Inferior parietal cortex (tissue), 1 donor: ENCODE data around the gene GLIS2.

Experiments
- DNase-seq: peaks from one replicate; pipeline ENCODE4 v3.0.0-alpha.2; 2016; ENCODE audit errors: extremely low spot score

The GLIS2 gene

DNA sequence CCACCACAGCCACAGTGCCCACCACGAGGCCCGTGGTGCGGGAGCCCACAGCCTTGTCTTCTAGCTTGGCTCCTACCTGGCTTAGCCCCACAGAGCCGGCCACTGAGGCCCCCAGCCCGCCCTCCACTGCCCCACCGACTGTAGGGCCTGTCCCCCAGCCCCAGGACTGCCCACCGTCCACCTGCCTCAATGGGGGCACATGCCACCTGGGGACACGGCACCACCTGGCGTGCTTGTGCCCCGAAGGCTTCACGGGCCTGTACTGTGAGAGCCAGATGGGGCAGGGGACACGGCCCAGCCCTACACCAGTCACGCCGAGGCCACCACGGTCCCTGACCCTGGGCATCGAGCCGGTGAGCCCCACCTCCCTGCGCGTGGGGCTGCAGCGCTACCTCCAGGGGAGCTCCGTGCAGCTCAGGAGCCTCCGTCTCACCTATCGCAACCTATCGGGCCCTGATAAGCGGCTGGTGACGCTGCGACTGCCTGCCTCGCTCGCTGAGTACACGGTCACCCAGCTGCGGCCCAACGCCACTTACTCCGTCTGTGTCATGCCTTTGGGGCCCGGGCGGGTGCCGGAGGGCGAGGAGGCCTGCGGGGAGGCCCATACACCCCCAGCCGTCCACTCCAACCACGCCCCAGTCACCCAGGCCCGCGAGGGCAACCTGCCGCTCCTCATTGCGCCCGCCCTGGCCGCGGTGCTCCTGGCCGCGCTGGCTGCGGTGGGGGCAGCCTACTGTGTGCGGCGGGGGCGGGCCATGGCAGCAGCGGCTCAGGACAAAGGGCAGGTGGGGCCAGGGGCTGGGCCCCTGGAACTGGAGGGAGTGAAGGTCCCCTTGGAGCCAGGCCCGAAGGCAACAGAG is 66.3 kb downstream of the GLIS2 start:
- DNase-seq: no peak

DNA sequence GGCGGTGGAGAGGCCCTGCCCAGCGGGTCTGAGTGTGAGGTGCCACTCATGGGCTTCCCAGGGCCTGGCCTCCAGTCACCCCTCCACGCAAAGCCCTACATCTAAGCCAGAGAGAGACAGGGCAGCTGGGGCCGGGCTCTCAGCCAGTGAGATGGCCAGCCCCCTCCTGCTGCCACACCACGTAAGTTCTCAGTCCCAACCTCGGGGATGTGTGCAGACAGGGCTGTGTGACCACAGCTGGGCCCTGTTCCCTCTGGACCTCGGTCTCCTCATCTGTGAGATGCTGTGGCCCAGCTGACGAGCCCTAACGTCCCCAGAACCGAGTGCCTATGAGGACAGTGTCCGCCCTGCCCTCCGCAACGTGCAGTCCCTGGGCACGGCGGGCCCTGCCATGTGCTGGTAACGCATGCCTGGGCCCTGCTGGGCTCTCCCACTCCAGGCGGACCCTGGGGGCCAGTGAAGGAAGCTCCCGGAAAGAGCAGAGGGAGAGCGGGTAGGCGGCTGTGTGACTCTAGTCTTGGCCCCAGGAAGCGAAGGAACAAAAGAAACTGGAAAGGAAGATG is 67.0 kb downstream of the GLIS2 start:
- DNase-seq: no peak

DNA sequence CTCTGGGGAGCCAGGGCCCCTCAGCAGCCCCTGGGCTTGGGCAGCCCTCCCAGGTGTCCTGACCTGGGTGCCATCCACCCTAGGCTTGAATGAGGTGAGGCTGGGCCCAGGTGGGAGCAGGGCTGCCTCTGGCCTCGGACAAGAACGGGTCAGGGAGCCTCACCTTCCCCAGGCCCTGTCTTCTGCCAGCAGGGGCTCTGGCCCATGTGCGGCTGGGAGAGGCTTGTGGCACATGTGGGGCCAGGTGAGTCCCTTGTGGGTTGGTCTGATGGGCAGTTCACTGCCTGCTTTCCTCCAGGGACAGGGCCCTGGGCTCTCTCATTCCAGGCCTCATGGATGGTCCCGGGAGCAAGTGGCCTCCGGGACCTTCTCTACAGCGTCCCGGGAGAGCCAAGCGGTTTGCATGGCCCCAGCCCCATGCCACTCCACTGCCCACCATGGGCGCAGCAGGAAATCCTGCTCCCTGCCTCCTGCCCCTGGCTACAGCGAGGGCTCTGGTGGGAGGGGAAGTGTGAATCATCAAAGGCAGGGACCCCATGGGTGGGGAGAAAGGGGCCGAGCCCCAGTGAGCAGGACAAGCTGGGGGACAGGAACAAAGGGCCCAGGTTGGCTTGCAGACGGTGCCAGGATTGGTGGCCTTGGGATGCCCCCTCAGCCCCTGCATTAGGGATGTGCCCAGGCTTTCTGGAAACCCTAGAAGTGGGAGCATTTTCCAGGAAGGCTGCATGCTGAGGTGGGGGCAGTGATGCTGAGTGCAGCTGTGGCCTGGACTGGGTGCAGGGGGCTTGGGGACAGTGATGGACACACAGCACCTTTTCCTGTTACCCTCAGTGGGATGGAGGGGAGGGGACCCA is 68.0 kb downstream of the GLIS2 start:
- DNase-seq: no peak

DNA sequence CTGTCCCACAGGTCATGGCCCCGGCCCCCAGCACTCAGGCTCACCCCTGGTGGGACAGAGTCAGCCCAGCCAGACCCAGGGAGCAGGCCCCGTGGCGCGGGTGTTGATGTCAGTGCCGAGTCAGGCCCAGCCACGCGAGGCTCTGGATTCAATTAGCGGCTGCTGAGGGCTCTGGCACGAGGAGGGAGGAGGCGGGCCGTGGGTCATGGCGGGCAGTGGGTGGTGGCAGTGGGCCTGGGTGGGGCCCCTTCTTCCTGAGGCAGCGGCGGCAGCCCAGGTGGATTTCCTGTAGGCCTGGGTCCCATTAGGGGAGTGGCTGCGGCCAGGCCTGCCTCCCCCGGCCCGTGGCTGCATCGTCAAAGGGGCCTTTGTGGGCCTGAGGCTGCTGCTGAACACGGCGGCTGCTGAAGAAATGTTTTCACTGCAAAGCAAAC is 68.7 kb downstream of the GLIS2 start:
- DNase-seq: no peak

DNA sequence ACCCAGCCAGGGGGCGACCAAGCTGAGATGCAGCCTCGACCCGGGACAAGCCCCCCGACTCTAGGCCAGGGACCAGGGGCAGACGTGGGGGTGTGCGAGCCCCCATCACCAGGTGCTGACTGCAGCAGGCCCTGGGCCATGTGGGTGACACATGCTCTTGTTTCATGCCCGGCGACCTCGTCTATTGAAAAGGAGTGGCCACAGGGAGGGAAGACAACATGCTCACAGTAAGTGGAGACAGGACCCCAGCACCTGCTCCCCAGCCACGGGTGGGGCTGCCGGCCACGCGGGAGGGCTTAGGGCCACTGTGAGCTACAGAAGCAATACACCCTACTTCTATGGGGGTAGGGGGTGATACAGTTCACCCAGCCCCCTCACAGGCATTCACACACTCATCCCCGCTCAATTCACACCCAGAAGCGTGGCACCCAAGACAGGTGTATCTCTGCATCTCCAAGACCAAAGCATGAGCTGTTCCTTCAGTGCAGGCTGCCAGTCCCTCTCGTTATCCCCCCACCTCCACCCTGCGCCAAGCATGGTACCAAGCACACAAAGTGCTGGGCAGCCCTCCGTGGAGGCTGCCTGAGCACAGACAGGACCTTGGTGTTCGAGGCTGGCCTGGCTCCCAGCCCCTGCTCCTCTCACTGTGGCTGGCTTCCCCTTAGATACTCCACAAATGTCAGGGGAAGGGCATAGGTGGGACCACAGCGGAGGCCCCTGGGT is 69.4 kb downstream of the GLIS2 start:
- DNase-seq: no peak

DNA sequence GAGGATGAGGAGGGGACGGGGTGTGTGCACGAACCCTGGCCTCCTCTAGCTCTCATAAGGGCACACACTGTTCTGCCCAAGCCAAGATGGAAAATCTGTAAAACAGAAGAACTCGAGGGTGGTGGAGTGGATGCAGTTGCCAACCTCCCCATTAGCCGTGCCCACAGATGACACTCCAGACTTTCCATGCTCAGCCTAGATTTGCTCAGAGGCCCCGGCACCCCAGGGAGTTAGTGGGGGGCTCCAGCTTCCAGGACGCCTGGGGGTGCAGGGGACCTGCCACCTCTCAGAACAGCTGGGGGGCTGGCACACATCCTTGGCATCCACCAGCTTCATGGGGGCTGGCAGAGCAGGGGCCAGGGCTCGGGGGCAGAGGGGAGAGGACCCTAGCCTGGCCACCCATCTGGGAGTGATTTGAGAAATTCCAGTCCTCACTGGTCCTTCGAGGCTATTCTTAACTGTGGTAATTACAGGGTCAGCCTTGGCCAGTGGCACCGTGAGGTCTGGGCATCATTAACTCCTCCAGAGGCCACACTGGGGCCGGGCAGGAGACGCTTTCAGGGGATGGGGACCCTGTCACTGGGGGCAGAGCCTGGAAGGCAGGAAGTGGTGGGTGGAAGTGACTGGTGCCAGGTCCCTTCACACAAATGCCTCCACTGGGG is 70.1 kb downstream of the GLIS2 start:
- no peak for DNase-seq

DNA sequence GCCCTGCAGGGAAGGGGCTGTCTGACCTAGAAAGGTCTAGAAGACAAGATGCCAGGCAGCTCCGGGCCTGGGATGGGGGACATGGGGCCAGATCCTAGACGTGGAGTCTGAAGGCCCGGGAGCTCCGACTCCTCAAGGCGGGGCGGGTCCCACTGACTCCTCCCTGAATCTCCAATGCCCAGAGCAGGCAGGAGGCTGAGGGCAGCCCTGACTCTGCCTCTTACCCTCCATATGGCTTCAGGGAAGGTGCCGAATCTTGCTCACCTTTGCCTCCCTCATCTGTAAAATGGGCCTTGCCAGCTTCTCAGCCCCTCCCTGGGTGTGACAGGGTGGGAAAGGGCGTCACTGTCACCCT is 70.6 kb downstream of the GLIS2 start:
- DNase-seq: no peak

DNA sequence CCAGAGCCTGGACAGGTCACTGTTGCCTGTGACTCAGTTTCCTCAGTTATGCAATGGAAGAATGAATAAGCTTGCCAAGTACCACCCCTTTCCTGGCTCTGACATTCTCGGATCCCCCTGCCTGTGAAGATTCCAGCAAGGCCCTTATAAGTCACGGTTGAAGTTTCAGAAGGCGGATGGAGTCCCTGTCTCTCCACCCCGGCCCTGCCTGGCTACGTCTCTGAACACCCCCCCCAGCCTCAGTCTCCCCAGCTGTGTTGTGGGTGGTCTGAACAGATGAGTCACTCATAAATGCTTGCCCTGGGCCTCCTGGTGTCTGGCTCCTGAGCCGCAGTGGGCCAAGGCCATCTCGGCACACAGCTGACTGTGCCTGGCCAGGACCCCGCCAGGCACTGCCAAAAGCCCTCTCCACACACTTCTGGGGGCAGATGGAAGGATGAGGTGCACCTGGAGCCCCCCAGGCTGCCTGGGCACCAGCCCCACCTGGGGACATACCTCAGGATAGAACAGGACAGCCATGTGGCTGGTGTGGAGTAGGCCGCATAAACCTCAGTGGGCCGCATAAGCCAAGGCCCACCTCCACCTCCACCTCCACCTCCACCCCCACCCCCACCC is 71.2 kb downstream of the GLIS2 start:
- DNase-seq: no peak

DNA sequence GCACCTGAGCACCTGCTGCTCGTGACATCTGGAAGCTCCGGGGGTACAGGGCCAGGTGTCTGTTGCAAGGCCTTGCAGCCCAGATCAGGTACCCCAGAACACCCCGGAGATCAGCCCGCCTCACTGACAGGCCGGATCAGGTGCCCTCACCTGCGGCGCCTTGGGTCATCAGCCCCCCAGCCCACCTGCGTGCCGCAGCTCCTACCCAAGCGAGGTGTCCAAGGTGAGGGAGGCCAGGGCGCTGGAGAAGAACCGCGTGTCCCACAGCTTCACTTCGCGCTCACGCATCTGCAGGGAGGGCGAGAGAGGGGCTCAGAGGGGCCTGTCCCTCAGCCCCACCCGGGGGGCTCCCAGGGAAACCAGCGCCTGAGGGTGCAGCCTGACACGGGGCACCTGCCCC is 71.9 kb downstream of the GLIS2 start:
- no peak for DNase-seq

DNA sequence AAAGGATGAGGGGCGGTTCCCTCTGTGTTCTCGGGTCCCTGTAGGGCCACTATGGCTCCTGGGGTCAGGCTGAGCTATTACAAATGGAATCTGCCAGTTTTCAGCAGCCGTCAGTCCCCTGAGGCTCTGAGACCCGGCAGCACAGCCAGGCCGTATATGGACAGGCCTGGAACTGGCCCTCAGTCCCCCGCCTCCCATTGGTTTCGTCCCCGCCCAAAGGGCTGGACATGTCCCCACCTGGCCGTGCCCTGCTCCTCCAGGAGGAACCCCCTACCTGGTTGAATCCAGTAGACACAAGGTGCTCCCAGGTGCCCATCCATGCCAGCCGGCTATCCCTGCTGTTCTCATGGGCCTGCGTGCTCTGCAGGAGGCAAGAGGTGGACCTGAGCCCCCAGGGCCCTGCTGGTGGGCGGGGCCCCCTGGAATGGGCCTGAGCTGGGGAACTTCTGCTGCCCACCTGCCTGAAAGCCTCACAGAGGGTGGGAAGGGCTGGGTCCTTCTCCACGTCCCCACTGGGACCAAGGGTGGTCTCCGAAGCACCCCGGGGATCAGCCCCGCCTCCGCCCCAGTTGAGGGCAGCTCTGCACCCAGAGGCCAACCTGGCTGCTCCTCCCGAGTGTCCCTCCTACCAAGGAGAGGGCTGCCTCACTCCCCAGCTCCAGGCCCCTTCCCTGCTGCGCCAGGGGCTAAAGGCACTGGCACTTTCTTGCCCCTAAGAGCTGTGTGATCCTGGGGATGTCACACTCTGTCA is 72.6 kb downstream of the GLIS2 start:
- no peak for DNase-seq
